AG20443 (cell line): ENCODE measurements around the gene MAPK4.
"Not testable (repeated sequence)": the region's sequence is repeated elsewhere in the genome, so short reads cannot be mapped to it uniquely, and the experiment has no call there.

Experiments
- DNase-seq: peaks from one replicate; pipeline ENCODE4 v3.0.0; 2012; ENCODE audit warnings: low spot score, mixed read lengths

MAPK4 gene

GRCh38 chr18:50559752-50560680 lies at the start of gene MAPK4:
Gene MAPK4, plus strand, starts transcription at chr18:50560087. Its CDS starts 103,872 bp downstream, at chr18:50663959.
- peak; percentile 76 for DNase-seq

GRCh38 chr18:50517277-50517676 lies 42.6 kb upstream of the MAPK4 start:
- not testable (repeated sequence) for DNase-seq

DNA sequence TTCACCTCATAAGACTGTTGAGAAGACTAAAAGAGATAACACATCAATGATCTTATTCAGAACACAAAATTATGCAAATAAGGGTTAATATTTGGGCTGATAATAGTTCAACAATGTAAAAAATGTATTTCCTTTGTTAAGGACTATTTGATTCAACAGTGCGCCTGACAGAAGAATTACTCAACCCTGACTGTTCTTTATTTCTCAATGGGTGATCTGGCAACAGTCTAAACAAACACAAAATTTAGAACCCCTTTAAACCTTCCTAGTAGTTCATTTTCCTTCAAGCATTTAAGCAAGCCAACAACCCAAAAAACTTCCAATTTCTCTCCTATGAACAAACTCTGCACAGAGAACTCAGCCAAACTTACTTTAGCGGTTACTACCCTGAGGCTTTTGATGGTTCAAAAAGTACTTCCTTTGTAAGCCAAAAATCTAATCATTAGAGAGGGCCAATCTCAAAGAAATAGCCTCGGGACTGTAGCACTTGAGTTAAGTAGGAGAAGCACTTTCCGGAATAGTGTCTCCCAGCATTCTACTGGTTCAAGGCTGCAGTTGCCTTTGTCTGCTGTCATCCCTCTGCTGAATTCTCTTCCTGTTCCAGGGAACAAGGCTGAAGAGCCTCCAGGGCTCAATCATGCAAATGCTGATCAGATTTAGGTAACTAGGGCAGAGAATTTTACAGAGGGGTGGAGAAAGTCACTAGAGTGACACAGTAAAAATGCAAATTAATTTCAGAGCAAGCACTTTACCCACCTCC lies 40.9 kb upstream of the MAPK4 start:
- no peak for DNase-seq

DNA sequence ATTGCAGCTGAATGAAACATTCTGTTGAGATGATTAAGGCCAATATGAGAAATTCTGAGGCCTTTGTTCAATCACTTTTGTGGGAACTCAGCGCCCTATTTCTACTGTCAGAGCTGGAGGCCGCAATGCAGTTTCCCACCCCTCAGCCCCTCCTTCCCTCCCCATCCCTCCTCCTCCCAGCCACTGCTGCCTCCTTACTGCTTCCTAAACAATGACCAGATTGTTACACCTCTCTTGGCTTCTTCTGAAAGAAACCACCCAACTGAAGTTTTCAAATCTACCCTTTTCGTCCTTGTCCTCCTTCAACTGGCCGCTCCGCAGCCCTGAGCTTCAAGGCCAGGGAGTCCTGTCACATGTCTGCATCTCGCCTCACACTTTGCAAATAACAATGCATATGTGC lies 36.7 kb upstream of the MAPK4 start:
- DNase-seq, result no peak

- no peak for DNase-seq
These were observed 32.1 kb upstream of the MAPK4 start for GRCh38 chr18:50527636-50528307.

- no peak for DNase-seq
These were observed 31.1 kb upstream of the MAPK4 start for GRCh38 chr18:50528806-50529205.

DNA sequence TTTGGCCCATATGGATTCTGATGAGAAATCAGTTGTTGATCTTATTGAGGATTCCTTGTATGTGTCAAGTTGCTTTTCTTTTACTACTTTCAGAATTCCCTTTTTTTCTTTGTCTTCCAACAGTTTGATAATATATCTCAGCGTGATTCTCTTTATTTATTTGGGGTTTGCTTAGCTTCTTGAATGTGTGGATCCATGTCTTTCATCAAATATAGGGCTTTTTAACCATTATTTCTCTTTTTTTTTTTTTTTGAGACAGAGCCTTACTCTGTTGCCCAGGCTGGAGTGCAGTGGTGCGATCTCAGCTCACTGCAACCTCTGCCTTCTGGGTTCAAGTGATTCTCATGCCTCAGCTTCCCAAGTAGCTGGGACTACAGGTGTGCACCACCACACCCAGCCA lies 26.1 kb upstream of the MAPK4 start:
- DNase-seq, result not testable (repeated sequence)

DNA sequence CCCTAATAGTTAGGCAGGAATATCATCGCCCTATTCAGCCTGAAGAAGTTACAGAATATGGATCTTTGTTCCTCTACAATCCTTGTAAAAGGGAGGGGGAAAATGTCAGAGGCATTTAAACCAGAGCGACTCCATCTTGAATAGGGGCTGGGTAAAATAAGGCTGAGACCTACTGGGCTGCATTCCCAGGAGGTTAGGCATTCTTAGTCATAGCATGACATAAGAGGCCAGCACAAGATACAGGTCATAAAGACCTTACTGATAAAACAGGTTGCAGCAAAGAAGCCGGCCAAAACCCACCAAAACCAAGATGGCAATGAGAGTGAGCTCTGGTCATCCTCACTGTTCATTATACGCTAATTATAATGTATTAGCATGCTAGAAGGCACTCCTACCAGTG lies 15.4 kb upstream of the MAPK4 start:
- DNase-seq, result not testable (repeated sequence)

DNA sequence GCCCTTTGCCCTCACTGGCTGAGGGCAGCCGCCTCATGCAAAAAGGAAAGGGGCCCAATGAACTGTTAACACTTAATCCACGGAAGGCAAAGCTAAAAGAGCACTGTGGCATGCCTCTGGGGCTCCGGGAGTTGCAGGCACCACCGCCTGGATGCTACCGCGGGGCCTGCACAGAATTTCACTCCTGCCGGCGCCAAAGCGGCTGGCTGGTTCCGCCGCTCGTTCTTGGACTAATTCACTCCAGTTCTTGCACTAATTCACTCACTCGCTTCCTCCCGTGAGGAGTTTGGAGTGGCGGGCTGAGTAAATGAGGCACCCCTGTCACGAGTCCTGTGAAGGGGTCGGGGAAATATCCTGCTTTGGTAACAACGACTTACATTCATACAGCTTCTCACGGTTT lies 14.0 kb upstream of the MAPK4 start:
- DNase-seq, result no peak

DNA sequence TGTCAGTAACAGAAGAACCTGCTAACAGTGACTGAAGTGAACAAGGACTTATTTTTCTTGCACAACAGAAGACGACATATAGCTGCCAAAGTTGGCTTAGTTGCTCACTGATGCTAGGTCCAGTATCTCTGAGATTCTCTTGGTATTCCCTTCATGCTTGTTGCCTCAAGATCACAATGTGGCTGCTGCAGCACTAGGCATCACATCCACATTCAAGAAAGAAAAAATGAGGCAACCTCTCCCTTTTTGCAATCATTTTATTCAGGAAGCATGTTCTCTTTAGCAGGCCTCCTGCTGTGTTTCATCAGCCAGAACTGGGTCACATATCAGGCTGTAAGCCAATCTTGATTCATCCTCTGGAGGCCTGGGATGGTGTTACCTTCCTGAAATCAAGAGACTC lies 11.7 kb upstream of the MAPK4 start:
- DNase-seq, result no peak

- DNase-seq, result not testable (repeated sequence)
These were observed 8.2 kb upstream of the MAPK4 start for GRCh38 chr18:50551651-50552050.

- DNase-seq, result no peak
These were observed 1.7 kb upstream of the MAPK4 start for GRCh38 chr18:50558157-50558556.

DNA sequence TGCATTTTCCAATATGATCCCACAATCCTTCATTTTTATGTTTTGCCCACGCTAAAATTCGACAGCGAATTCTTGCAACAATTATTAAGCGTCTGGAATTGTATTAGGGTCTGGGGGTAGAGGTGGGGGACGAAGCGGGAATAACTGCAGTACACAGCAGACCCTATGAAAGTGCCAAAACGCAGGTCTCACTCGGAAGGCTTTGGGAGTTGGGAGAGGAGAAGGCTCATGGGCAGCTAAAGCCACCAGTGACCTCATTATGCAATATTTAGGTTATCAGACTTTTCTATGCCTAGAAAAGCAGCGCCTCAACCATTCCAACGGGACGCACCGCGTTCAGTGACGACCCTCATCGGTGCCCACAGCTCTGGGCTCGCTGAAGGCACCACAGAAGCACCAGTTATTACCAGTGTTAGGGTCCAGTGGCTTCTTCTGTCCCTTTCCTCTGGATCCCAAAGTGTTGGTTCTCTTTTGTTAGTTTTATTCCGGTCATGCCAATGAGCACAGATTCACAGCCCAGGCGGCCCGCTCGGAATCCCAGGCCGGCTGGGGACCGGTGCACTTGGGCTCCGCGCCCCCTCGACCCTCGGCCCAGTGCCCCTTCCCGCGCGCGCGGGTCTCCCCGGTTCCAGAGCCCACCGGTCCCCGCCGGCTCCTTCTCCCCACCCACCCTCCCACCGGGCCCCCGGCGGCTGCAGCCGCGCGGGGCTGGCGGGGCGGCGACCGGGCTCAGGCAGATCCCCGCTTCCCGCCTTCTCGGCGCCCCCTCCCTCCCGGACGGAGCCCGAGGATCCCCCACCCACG lies 737 bp upstream of the MAPK4 start:
- DNase-seq, result no peak

DNA sequence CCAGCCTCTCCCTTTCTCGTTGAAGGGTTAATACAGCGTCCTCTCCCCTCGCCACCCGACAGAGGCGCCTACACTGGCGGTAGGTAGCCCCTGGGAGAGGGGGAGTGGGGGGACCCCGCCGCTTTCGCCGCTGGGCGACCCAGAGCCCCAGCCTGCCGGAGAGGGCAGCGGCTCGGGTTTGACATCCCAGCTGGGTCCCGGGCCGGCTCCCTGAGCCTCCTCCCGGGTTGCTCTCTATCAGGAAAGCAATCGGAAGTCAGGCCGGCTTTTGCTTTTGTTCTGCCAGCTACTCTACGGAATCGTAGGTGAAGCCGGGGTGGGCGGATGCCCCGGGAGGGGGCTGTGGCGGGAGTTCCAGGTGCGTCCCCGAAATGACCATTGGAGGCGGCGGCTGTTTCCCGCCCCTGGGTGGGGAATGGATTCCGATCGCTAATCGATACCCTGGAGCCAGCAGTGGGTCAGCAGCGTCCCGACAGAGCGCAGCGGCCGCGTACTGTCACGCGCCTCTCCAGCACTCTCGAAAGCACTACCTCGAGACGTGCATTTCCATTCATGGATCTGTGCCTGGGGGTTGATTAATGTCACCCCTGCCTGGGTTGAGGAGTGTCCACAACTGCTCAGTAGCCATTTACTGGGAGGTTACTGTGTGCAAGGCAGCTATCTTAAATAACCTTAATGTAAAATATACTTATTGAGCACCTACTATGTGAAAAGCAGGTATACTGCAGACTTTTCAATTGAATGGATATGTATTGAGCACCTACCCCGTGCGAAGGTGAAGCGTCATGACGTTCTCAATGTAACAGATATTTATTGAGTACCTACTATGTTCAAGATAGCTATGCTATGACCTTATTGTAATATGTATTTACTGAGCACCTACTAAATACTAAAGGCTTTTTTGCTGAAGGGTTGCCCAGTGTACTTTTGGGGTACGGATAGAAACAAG lies 1.1 kb downstream of the MAPK4 start:
- DNase-seq, result peak; percentile 17

- not testable (repeated sequence) for DNase-seq
These were observed 2.4 kb downstream of the MAPK4 start for GRCh38 chr18:50562258-50562657.

DNA sequence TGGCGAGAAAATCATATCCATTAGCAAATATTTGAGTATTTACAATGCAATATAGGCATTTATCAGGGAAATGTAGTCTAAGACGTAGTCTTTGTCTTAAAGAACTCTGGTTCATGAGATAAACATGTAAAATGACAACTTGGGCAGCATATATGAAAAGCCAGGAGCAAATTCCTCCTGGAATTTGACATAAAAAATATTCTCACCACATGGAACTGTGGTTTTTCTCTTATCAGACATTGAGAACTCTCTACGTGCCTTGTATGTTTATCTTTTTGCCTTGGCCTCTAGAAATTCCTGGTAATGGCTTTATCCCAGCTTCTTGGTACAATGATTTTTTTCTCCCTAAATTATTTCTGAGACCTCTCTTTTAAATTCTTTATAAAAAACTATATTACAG lies 2.8 kb downstream of the MAPK4 start:
- DNase-seq, result no peak

DNA sequence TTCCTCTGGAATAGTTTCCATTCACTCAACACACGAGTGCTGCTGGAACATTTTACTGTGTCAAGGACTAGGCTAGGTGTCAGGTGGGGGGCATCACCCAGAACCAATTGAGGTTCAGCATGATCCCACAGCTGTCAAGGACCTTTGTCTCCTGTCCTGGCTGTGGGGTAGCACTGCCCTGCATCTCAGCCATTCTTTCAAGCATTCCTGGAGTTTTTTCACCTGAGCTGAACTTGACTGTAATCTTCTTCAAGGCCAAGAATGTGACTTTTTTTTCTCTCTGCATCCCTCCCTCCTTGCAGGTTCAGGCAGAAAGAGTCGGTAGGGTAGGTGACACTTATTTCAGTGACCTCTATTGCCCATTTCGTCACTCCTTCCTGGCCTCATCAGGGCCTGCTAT lies 3.5 kb downstream of the MAPK4 start:
- no peak for DNase-seq

- DNase-seq, result no peak
These were observed 10.0 kb downstream of the MAPK4 start for GRCh38 chr18:50569930-50570329.

DNA sequence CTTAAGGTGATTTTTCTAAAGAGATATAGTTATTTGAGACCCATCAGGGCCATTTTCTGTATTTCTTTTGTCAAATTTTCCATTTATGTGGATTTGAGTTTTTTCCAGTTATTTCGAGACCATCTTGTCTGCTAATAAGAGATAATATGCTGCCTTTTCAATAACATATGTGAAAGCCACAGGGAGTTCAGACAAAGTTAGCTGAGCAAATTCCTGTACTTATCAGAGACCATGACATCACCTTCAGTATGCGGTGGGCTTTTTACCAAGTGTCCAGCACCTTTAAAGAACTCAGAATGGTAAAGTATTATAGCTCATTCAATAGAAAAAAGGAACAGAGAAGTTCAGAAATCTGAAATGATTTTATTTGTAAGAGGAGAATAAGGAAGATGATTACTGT lies 11.7 kb downstream of the MAPK4 start:
- DNase-seq, result no peak

- not testable (repeated sequence) for DNase-seq
These were observed 13.3 kb downstream of the MAPK4 start for GRCh38 chr18:50573196-50573595.

DNA sequence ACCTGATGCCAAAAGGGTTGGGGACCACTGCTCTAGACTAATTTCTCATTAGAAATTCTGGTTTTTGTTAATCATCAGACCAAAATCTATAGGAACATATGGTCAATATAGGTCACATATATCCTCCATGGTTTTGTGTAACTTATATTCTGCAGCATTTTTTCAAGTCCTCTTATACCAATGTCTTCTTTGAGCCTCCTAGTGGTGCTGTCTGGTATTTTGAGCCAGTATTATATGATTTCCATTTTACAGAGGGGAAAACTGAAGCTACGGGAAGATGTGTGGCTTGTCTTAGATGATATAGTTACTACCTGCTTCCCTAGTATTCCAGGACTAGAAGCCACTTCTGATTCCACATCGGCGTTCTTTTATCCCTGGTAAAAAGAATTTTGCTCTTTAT lies 13.8 kb downstream of the MAPK4 start:
- no peak for DNase-seq
